Astrocyte of the cerebellum (primary cell): Measurements from ENCODE around the gene CAPN3.
"Not testable (repeated sequence)": the region's sequence is repeated elsewhere in the genome, so short reads cannot be mapped to it uniquely, and the experiment has no call there.

Source experiments
- DNase-seq: peaks from one replicate; pipeline ENCODE4 v3.0.0-alpha.2; 2011; ENCODE audit warnings: low read depth
- H3K4me3 ChIP-seq: 2 replicates; pipeline ENCODE4 v1.5.1; 2011; ENCODE audit warnings: mild to moderate bottlenecking, low read depth, low read length, moderate library complexity
- CTCF ChIP-seq: IDR thresholded peaks from 2 replicates; pipeline ENCODE4 v1.5.1; 2012; ENCODE audit warnings: low read length, low read depth, moderate library complexity, mild to moderate bottlenecking; ENCODE audit errors: missing control alignments
- in situ Hi-C: cut with HindIII; loops from 2 replicates; pipeline ENCODE4 v1.10.0; 2017; ENCODE audit warnings: low sequenced_read_pairs

CAPN3 gene

GRCh38 chr15:42329161-42329560 lies 30.1 kb upstream of the CAPN3 start:
- TF ChIP-seq CTCF: no peak
- in situ Hi-C loops: no loop called here
- DNase-seq: no peak
- H3K4me3 ChIP-seq: no peak overlapping the region

- DNase-seq: no peak
- in situ Hi-C loops: no loop called here
- H3K4me3 ChIP-seq: no peak overlapping the region
- TF ChIP-seq CTCF: no peak
These were observed 29.3 kb upstream of the CAPN3 start for GRCh38 chr15:42329992-42330391.

- no peak overlapping the region for H3K4me3 ChIP-seq
- TF ChIP-seq CTCF: no peak
- in situ Hi-C loops: no loop called here
- DNase-seq: no peak
These were observed 28.1 kb upstream of the CAPN3 start for GRCh38 chr15:42331235-42331634.

DNA sequence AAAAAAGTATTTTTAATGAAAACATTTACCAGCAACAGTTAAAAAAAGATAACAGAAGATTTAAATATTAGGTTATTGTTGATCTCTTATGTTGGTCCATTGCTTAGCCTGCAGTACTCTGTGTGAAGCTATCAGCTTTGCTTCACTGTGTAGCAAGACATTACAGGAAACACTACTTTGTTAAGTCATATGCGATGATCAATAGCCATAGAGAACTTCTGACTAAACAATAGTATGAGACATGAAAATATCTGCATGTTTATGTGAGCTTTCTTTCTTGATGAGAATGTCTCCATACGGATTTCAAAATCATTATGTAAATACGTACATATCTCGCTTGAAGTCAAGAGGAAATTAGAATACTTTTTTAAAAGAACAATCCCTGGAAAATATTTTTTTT lies 27.0 kb upstream of the CAPN3 start:
- DNase-seq: no peak
- in situ Hi-C loops: no loop called here
- TF ChIP-seq CTCF: no peak
- H3K4me3 ChIP-seq: no peak overlapping the region

DNA sequence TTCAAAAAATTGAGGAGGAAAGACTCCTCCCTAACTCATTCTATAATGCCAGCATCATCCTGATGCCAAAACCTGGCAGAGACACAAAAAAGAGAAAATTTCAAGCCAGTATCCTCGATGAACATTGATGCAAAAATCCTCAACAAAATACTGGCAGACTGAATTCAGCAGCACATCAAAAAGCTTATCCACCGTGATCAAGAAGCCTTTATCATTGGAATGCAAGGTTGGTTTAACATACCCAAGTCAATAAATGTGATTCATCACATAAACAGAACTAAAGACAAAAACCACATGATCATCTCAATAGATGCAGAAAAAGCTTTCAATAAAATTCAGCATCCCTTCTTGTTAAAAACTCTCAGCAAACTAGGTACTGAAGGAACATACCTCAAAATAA lies 24.2 kb upstream of the CAPN3 start:
- DNase-seq: no peak
- H3K4me3 ChIP-seq: no peak overlapping the region
- in situ Hi-C loops: no loop called here
- no peak for TF ChIP-seq CTCF

DNA sequence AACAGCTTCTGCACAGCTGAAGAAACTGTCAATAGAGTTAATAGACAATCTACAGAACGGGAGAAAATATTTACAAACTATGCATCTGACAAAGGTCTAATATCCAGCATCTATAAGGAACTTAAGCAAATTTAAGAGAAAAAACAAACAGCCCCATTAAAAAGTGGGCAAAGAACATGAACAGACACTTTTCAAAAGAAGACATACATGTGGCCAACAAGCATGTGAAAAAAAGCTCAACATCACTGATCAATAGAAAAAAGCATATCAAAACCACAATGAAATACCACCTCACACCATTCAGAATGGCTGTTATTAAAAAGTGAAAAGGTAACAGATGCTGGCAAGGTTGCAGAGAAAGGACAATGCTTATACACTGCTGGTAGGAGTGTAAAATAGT lies 22.7 kb upstream of the CAPN3 start:
- H3K4me3 ChIP-seq, DNase-seq, in situ Hi-C loops: not testable (repeated sequence)

DNA sequence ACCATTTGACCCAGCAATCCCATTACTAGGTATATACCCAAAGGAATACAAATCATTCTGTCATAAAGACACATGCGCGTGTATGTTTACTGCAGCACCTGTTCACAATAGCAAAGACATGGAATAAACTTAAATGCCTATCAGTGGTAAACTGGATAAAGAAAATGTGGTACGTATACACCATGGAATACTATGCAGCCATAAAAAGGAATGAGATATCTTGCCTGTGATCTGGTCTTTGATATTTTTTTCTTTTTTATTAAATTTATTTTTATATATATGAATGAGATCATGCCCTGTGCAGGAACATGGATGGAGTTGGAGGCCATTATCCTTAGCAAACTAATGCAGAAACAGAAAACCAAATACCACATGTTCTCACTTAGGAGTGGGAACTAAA lies 22.2 kb upstream of the CAPN3 start:
- in situ Hi-C loops, DNase-seq, H3K4me3 ChIP-seq: not testable (repeated sequence)

DNA sequence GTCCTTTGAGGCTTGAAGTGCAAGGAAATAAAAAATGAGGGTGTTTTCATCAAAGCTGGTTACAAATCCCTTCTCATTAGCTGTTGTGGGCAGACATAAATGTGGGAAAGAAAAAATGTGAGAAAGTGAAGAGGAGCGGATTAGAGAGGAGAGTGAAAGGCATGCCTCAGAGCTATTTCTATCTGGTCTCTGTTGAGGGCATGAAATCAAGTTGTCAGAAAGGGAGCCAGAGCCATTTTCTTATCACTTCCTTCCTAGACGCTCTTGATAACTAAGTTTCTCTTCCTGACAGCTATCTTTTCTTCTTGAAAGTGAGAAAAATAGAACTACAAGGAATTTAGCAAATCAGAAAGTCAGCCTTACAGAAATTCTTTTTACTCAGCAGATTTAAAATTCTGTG lies 20.8 kb upstream of the CAPN3 start:
- no peak overlapping the region for H3K4me3 ChIP-seq
- in situ Hi-C loops: no loop called here
- TF ChIP-seq CTCF: no peak
- no peak for DNase-seq
